GM10847 (cell line): ENCODE results near the gene RPL41.

ENCODE experiments used
- POLR2A ChIP-seq: IDR thresholded peaks from 2 replicates; pipeline ENCODE4 v1.6.1; 2011; ENCODE audit not compliant: insufficient read length; ENCODE audit errors: extremely low read depth

Gene RPL41

DNA sequence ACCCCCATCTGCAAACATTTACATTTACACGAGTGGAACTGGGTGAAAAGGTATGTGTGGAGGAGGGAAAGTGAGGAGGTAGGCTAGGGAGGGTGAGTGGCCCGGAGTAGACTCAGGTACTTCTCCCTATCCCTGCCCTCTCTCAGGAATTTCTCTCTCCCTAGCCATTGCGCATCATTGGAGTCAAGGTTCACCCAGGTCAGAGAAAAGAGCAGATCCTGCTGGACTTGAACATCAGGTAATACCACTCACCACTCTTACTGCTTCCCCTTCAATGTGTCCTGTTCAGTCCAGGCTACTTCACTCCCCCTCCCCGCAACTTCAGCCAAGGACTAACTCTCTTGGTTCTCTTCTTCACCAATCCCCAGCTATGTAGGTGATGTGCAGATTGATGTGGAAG is 14.4 kb downstream of the RPL41 start:
- no peak for TF ChIP-seq POLR2A

DNA sequence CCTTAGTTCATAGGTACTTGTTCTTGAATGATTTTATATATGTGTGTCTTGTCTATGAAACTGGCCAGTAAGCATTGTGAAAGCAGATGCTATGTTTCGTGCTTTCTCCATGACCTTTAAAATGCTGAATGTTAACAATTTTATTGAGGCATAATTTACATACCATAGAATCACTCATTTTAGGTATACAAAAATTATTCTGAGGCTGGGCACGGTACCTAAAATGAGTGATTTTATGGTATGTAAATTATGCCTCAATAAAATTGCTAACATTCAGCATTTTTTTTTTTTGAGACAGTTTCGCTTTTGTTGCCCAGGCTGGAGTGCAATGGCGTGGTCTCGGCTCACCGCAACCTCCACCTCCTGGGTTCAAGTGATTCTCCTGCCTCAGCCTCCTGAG is 18.5 kb downstream of the RPL41 start:
- TF ChIP-seq POLR2A = no peak

GRCh38 chr12:56137853-56138571 is 21.6 kb downstream of the RPL41 start:
- TF ChIP-seq POLR2A = no peak

GRCh38 chr12:56141946-56142784 is 25.7 kb downstream of the RPL41 start:
- no peak for TF ChIP-seq POLR2A

GRCh38 chr12:56143217-56143616 is 26.8 kb downstream of the RPL41 start:
- no peak for TF ChIP-seq POLR2A

- no peak for TF ChIP-seq POLR2A
Observed at GRCh38 chr12:56143870-56144269, 27.4 kb downstream of the RPL41 start.

GRCh38 chr12:56145217-56145616 is 28.8 kb downstream of the RPL41 start:
- no peak for TF ChIP-seq POLR2A

DNA sequence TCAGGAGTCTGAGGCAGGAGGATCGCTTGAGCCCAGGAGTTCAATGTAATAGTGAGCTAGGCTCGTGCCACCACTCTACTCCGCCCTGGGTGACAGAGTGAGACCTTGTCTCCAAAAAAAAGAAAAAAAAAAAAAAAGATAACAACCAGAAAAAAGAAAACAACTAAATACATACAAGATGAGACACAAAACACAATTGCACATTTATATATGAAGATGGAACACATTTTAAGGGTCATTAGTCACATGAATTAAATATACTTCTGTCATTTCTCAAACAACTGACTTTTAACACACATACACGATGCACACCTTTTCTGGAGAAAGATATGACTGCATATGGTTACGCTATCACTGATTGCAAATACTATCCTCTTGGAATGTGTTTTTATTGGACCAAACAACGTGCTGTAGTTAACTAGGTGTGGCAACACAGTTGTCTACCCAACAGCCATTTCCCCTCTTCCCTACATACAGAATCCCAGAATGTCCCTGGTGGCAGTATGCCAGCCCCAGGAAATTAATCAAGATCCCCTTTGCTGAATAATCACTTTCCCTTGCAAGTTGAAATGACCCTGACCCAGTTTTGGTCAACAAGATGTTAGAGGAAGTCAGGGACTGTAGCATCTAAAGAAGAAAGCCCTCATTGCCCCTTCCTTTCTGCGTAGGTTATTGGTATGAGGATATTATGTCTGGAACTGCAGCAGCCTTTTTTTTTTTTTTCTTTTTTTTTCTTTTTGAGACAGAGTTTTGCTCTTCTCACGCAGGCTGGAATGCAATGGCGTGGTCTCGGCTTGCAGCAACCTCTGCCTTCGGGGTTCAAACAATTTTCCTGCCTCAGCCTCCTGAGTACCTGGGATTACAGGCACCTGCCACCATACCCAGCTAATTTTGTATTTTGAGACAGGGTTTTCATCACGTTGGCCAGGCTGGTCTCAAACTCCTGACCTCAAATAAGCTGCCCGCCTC is 30.3 kb downstream of the RPL41 start:
- TF ChIP-seq POLR2A = no peak

GRCh38 chr12:56150563-56150962 is 34.1 kb downstream of the RPL41 start:
- no peak for TF ChIP-seq POLR2A

- TF ChIP-seq POLR2A = no peak
Observed at GRCh38 chr12:56151672-56152131, 35.3 kb downstream of the RPL41 start.

DNA sequence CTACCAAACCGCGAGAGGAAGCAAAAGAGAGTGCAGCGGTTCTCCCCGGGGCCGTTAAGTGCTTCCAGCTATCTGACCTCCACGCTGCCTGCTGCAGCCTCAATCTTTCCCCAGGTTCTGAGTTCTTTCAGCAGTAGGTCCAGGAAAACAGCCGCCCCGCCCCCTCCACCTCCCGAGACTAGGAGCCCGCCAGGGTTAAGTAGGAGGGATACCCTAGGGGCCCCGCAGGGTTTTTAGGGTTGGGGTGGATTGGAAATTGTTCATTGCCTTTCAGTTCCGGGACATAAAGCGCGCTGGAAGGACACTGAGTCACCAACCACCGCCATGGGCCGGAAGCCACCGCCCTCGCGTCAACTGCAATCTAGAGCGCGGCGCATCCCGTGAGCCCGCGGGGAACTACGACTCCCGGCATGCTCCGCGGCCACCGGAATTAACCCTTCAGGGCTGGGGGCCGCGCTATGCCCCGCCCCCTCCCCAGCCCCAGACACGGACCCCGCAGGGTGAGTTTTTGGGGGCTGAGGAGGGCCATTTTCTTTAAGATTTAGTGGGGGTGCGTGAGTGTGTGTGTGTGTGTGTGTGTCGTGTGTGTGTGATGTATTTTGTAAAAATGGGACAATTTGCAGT is 35.8 kb downstream of the RPL41 start, which contains the start of gene MYL6B:
Gene MYL6B (plus strand): TSS at position 456 of the 624 bp plus-strand sequence. CDS start 1,332 bp downstream, outside the sequence.
- TF ChIP-seq POLR2A = peak; percentile 62

GRCh38 chr12:56152756-56153677 is 36.6 kb downstream of the RPL41 start:
- no peak for TF ChIP-seq POLR2A

DNA sequence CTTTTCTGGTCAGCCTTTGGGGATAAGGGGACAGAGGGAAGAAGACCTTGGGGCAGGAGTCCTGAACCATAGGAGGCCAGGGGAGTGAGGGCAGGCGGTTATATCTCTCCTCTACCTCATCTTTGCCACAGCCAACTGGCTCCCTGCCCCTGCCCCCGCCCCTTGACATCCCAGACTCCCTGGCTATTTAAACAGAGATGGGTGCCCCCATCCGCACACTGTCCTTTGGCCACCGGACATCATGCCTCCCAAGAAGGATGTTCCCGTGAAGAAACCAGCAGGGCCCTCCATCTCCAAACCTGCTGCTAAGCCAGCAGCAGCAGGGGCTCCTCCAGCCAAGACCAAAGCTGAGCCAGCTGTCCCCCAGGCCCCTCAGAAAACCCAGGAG is 37.2 kb downstream of the RPL41 start:
- TF ChIP-seq POLR2A = no peak

DNA sequence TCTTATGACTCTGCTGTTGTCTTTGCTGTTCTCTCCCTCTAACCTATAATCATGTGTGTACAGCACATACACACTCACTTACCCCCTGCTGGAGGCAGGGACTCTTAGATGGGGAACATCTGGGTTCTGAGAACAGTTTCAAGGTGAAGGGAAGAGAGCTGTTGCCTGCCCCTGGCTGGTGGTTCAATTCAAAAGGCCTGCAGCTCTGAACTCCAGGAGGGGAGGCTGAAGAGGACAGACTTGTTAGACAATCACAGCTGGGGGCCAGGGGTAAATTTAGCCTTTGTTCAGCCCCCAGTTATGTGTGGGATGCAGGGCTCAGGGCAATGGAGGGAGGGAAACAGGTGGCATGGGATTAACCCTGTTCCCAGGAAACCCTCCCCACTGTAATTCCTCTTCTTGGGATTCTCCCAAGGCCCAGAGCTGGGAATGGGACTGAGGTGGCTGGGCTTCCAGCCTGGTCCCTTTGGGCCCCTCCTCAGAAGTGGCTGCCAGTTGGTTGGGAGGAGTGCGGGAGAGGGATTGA is 37.9 kb downstream of the RPL41 start:
- no peak for TF ChIP-seq POLR2A

- no peak for TF ChIP-seq POLR2A
Observed at GRCh38 chr12:56154818-56155217, 38.4 kb downstream of the RPL41 start.
